ENCODE data around the gene RUNX2. TPM values are rescaled to one million over a fixed set of nuclear protein-coding genes. Genes with fewer than 3 reads are reported as not detected.

RUNX2 gene
- total and polyA plus RNA-seq, 2 experiments from 2014 or later, result 4.4 to 5.2 TPM

- Histone ChIP-seq H3K27me3 (replicated peaks; ENCODE audit: insufficient read depth) (no peaks in the 10 kb centered on the region), H4K20me1 (ENCODE audit: insufficient read depth) (no peaks in the 10 kb centered on the region), H3K9ac (no peak overlapping the region), H3K27ac (no peak overlapping the region), H2AFZ (no peak overlapping the region), H3K4me2 (ENCODE audit: unreplicated experiment) (no peak overlapping the region), H3K4me3 (no peak overlapping the region), H3K4me1 (ENCODE audit: insufficient read depth) (peaks cover 10% of the 10 kb centered on the region), H3K9me2 (ENCODE audit: insufficient read depth) (no peaks in the 10 kb centered on the region), H3K79me2 (ENCODE audit: insufficient read depth) (no peaks in the 10 kb centered on the region), H3K9me3 (ENCODE audit: low read depth) (no peaks in the 10 kb centered on the region), H3F3A (ENCODE audit: insufficient read depth) (no peaks in the 10 kb centered on the region), H3K36me3 (ENCODE audit: low read depth) (no peaks in the 10 kb centered on the region)
- in situ Hi-C loops (cut with MboI), result no loop called here
- TF ChIP-seq EZH2 (IDR thresholded peaks at IDR 0.05; ENCODE audit: insufficient read depth, poor library complexity, severe bottlenecking), result no peak
- no peak for TF ChIP-seq EZH2phosphoT487 (IDR thresholded peaks at IDR 0.05; ENCODE audit: insufficient read depth, low read depth)
- WGBS, 2 experiments (ENCODE audit: low coverage in 1 of 2, low lambda C conversion rate in 2 of 2, missing lambda C conversion rate in 2 of 2), result 79 to 81% methylated on average over 3 of the region's 3 CpGs
- DNase-seq, result no peak
These were observed 315.0 kb downstream of the RUNX2 start for GRCh38 chr6:45643126-45643525.

GRCh38 chr6:45644720-45645119, 316.6 kb downstream of the RUNX2 start:
- Histone ChIP-seq H3K4me1 (ENCODE audit: insufficient read depth) (peaks cover 9% of the 10 kb centered on the region), H4K20me1 (ENCODE audit: insufficient read depth) (no peaks in the 10 kb centered on the region), H3K27me3 (replicated peaks; ENCODE audit: insufficient read depth) (no peaks in the 10 kb centered on the region), H3K36me3 (ENCODE audit: low read depth) (no peaks in the 10 kb centered on the region), H3K9me3 (ENCODE audit: low read depth) (no peaks in the 10 kb centered on the region), H3K27ac (no peak overlapping the region), H2AFZ (no peak overlapping the region), H3K4me2 (ENCODE audit: unreplicated experiment) (no peak overlapping the region), H3K79me2 (ENCODE audit: insufficient read depth) (no peaks in the 10 kb centered on the region), H3K9me2 (ENCODE audit: insufficient read depth) (no peaks in the 10 kb centered on the region), H3F3A (ENCODE audit: insufficient read depth) (no peaks in the 10 kb centered on the region), H3K9ac (no peak overlapping the region), H3K4me3 (no peak overlapping the region)
- TF ChIP-seq EZH2 (IDR thresholded peaks at IDR 0.05; ENCODE audit: insufficient read depth, poor library complexity, severe bottlenecking) (no peak), EZH2phosphoT487 (IDR thresholded peaks at IDR 0.05; ENCODE audit: insufficient read depth, low read depth) (no peak)
- DNase-seq, result no peak
- in situ Hi-C loops (cut with MboI), result no loop called here

- DNase-seq, result no peak
- TF ChIP-seq EZH2 (IDR thresholded peaks at IDR 0.05; ENCODE audit: insufficient read depth, poor library complexity, severe bottlenecking) (no peak), EZH2phosphoT487 (IDR thresholded peaks at IDR 0.05; ENCODE audit: insufficient read depth, low read depth) (no peak)
- Histone ChIP-seq H4K20me1 (ENCODE audit: insufficient read depth) (no peaks in the 10 kb centered on the region), H3K27me3 (replicated peaks; ENCODE audit: insufficient read depth) (no peaks in the 10 kb centered on the region), H3K4me3 (no peak overlapping the region), H3K9me3 (ENCODE audit: low read depth) (no peaks in the 10 kb centered on the region), H3K9ac (no peak overlapping the region), H3K4me2 (ENCODE audit: unreplicated experiment) (no peak overlapping the region), H3K4me1 (ENCODE audit: insufficient read depth) (peaks cover 9% of the 10 kb centered on the region), H3K27ac (no peak overlapping the region), H3K36me3 (ENCODE audit: low read depth) (no peaks in the 10 kb centered on the region), H3K9me2 (ENCODE audit: insufficient read depth) (no peaks in the 10 kb centered on the region), H3F3A (ENCODE audit: insufficient read depth) (no peaks in the 10 kb centered on the region), H3K79me2 (ENCODE audit: insufficient read depth) (no peaks in the 10 kb centered on the region), H2AFZ (no peak overlapping the region)
- in situ Hi-C loops (cut with MboI), result no loop called here
- 92 to 95% methylated on average over 3 of the region's 3 CpGs for WGBS, 2 experiments (ENCODE audit: low coverage in 1 of 2, low lambda C conversion rate in 2 of 2, missing lambda C conversion rate in 2 of 2)
These were observed 317.2 kb downstream of the RUNX2 start for GRCh38 chr6:45645302-45645701.

- DNase-seq, result no peak
- no peak for TF ChIP-seq EZH2 (IDR thresholded peaks at IDR 0.05; ENCODE audit: insufficient read depth, poor library complexity, severe bottlenecking)
- TF ChIP-seq EZH2phosphoT487 (IDR thresholded peaks at IDR 0.05; ENCODE audit: insufficient read depth, low read depth), result no peak
- no peaks in the 10 kb centered on the region for H3K9me2 ChIP-seq (ENCODE audit: insufficient read depth)
- in situ Hi-C loops (cut with MboI), result no loop called here
- 94 to 97% methylated on average over 6 to 7 of the region's 7 CpGs for WGBS, 2 experiments (ENCODE audit: low coverage in 1 of 2, low lambda C conversion rate in 2 of 2, missing lambda C conversion rate in 2 of 2)
- H3K4me3 ChIP-seq, result no peak overlapping the region
- no peaks in the 10 kb centered on the region for H3K27me3 ChIP-seq (replicated peaks; ENCODE audit: insufficient read depth)
- no peaks in the 10 kb centered on the region for H3K79me2 ChIP-seq (ENCODE audit: insufficient read depth)
- peaks cover 6% of the 10 kb centered on the region for H3F3A ChIP-seq (ENCODE audit: insufficient read depth)
- H3K9me3 ChIP-seq (ENCODE audit: low read depth), result no peaks in the 10 kb centered on the region
- peaks cover 28% of the 10 kb centered on the region for H3K4me1 ChIP-seq (ENCODE audit: insufficient read depth)
- no peaks in the 10 kb centered on the region for H4K20me1 ChIP-seq (ENCODE audit: insufficient read depth)
- H3K4me2 ChIP-seq (ENCODE audit: unreplicated experiment), result no peak overlapping the region
- H3K27ac ChIP-seq, result no peak overlapping the region
- no peak overlapping the region for H3K9ac ChIP-seq
- H3K36me3 ChIP-seq (ENCODE audit: low read depth), result no peaks in the 10 kb centered on the region
- H2AFZ ChIP-seq, result no peak overlapping the region
These were observed 319.5 kb downstream of the RUNX2 start for GRCh38 chr6:45647341-45648261.
